Activated naive CD4-positive, alpha-beta T cell treated with anti-CD3 and anti-CD28 coated beads, Interleukin-2, amount 50 U/mL, for 24 hours (primary cell): ENCODE data around the gene BEND3.
A peak's percentile ranks its signal among the peaks of the same experiment; 100 is the strongest.
"Not testable (repeated sequence)": the region's sequence is repeated elsewhere in the genome, so short reads cannot be mapped to it uniquely, and the experiment has no call there.

Experiments
- H3K27ac Mint-ChIP-seq: one replicate; pipeline ENCODE4 v1.8.0; 2021; ENCODE audit warnings: mild to moderate bottlenecking, mixed read lengths
- H3K27me3 Mint-ChIP-seq: one replicate; pipeline ENCODE4 v1.8.0; 2021; ENCODE audit warnings: mixed read lengths
- H3K36me3 Mint-ChIP-seq: one replicate; pipeline ENCODE4 v1.8.0; 2021; ENCODE audit warnings: mixed read lengths
- H3K4me1 Mint-ChIP-seq: one replicate; pipeline ENCODE4 v1.8.0; 2021; ENCODE audit warnings: mixed read lengths
- H3K4me3 Mint-ChIP-seq: one replicate; pipeline ENCODE4 v1.8.0; 2021; ENCODE audit warnings: mild to moderate bottlenecking, mixed read lengths
- H3K9me3 Mint-ChIP-seq: one replicate; pipeline ENCODE4 v1.8.0; 2021; ENCODE audit warnings: mixed read lengths

Gene BEND3

DNA sequence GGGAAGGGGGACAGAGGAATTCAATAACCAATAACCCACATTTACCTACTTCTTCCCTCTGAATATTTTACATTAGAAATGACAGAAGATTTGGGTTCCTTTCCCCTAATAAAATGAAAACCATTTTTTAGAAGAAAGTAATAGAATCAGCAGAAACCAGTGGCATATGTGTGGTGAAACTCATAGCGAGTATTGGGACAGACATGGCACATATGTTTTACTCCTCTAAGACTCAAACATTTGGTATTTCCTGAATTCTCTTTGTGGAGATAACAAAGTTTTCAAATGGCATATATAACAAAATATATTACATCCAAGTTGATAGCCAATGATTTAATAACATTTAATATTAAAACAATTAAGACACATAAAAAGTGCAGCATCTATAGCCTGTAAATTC, 12.9 kb upstream of the BEND3 start:
- no peak overlapping the region for H3K4me3 Mint-ChIP-seq
- H3K27me3 Mint-ChIP-seq = no peaks in the 10 kb centered on the region
- no peak overlapping the region for H3K27ac Mint-ChIP-seq
- H3K36me3 Mint-ChIP-seq = no peaks in the 10 kb centered on the region
- H3K9me3 Mint-ChIP-seq = no peaks in the 10 kb centered on the region
- no peaks in the 10 kb centered on the region for H3K4me1 Mint-ChIP-seq

DNA sequence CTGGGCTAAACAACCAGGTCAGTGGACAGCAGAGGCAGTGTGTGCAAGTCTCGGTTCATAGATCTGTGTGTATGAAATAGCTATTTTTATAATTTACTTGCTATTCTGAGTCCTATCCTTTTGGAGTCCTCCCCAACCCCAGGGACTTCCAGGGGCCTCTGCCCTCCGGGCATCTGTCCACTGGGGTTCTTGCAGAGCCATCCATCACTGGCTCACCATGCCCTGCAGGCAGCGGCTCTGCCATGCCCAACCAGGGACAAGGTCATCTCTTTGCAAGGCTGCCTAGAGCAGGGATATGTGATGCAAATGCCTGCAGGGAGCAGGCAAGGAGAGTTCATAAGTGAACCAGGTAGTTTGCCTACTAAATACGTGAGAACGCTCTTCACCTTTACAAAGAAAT, 10.5 kb upstream of the BEND3 start:
- Mint-ChIP-seq H3K27me3 (no peaks in the 10 kb centered on the region), H3K36me3 (no peaks in the 10 kb centered on the region), H3K4me3 (no peak overlapping the region), H3K4me1 (no peaks in the 10 kb centered on the region), H3K27ac (no peak overlapping the region), H3K9me3 (no peaks in the 10 kb centered on the region)

DNA sequence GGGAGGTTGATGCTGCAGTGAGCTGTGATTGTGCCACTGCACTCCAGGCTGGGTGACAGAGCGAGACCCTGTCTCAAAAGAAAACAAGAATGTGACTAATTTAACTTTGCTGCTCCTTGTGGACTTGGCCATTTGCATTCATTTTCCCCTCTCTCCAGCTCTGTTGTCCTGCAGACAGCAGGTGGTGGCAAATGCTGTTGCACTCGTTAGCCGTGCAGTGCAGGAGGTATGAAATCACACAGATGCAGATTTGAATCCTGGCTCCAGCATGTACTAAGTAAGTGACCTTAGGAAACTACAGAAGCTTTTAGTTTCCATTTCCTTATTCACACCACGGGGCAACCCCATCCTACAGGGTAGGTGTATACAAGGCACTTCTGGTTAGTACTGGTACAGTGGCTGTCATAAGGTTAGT, 9.6 kb upstream of the BEND3 start:
- Mint-ChIP-seq H3K4me3 (no peak overlapping the region), H3K9me3 (no peaks in the 10 kb centered on the region), H3K27me3 (no peaks in the 10 kb centered on the region), H3K36me3 (no peaks in the 10 kb centered on the region), H3K4me1 (no peaks in the 10 kb centered on the region), H3K27ac (no peak overlapping the region)

DNA sequence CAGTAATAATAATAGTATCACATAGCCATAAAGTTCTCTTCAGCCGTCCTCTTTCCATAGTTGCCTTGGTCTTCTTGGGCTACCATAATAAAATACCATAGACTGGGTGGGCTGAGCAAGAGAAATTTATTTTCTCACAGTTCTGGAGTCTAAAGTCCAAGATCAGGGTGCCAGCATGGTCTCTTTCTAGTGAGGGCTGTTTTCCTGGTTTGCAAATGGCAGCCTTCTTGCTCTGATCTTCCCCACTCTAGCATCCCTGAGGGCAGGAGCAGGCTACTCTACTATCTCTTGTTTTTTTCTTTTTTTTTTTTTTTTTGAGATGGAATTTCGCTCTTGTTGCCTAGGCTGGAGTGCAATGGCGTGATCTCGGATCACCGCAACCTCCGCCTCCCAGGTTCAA, 8.2 kb upstream of the BEND3 start:
- Mint-ChIP-seq H3K27me3 (no peaks in the 10 kb centered on the region), H3K4me3 (no peak overlapping the region), H3K36me3 (no peaks in the 10 kb centered on the region), H3K27ac (no peak overlapping the region), H3K4me1 (no peaks in the 10 kb centered on the region), H3K9me3 (no peaks in the 10 kb centered on the region)

DNA sequence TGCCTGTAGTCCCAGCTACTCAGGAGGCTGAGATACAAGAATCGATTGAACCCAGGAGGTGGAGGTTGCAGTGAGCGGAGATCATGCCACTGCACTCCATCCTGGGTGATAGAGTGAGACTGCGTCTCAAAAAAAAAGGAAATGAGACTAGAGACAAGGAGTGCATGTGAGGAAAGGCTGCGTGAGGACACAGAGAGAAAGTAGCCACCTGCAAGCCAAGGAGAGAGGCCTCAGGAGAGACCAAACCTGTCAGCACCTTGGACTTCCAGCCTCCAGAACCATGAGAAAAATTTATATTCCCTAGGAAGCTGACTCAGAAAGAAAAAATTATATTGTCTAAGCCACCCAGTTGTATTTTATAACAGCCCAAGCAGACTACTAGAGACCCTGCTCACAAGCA, 7.4 kb upstream of the BEND3 start:
- Mint-ChIP-seq H3K9me3 (no peaks in the 10 kb centered on the region), H3K4me1 (no peaks in the 10 kb centered on the region), H3K27me3 (no peaks in the 10 kb centered on the region), H3K36me3 (no peaks in the 10 kb centered on the region), H3K4me3 (no peak overlapping the region), H3K27ac (no peak overlapping the region)

DNA sequence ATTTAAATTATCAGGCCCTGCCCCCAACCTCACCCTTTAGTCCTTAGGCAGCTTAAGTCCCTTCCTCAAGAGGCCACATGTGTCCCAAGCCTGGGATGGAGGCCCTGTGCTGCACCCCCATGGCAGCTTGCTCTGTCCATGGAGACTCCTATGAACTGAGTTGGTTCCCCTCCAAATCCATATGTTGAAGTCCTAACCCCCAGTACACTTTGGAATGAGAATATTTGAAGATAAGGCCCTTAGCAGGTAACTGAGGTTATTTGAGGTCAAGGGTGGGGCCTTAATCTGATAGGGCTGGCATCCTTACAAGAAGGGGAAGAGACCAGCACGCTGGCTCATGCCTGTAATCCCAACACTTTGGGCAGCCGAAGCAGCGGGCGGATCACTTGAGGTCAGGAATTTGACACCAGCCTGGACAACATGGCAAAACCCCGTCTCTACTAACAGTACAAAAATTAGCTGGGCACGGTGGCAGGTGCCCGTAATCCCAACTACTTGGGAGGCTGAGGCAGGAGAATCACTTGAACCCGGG, 6.7 kb upstream of the BEND3 start:
- no peaks in the 10 kb centered on the region for H3K9me3 Mint-ChIP-seq
- no peak overlapping the region for H3K27ac Mint-ChIP-seq
- H3K4me3 Mint-ChIP-seq = no peak overlapping the region
- H3K36me3 Mint-ChIP-seq = no peaks in the 10 kb centered on the region
- peaks cover 1% of the 10 kb centered on the region for H3K4me1 Mint-ChIP-seq
- peaks cover under 1% of the 10 kb centered on the region for H3K27me3 Mint-ChIP-seq

DNA sequence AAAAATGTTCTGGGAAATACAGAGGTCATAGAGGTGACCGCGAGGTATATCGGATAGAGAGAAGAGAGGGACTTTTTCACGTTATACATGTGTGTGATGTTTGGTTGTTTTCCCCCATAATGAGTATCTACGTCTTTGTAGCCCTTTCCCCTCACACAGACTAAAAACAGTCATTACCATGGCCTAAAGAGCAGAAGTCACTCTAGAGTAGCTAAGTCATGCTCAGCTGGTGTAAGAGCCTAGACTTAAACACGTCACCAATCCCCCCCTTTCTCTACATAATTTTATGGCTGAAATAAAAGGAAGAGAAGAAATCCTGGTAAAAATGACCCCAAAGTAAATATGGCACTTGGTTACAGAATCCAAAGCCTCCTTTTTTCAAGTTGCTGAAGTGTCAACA, 6.0 kb upstream of the BEND3 start:
- Mint-ChIP-seq H3K36me3 (no peaks in the 10 kb centered on the region), H3K27me3 (peaks cover 4% of the 10 kb centered on the region), H3K9me3 (no peaks in the 10 kb centered on the region)

DNA sequence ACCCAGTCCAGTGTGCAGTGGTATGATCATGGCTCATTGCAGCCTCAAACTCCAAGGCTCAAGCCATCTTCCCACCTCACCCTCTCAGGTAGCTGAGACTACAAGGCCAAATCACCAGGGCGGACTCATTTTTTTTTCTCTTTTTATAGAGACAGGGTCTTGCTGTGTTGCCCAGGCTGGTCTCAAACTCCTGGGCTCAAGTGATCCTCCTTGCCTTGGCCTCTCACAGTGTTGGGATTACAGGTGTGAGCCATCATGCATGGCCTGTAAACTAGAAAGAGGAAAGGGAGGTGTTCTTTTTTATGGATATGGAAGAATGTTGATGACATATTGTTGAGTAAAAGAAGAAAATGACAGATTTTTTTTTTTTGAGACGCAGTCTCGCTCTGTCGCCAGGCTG, 5.1 kb upstream of the BEND3 start:
- H3K9me3 Mint-ChIP-seq = no peaks in the 10 kb centered on the region
- no peaks in the 10 kb centered on the region for H3K36me3 Mint-ChIP-seq
- H3K4me3 Mint-ChIP-seq = no peak overlapping the region
- peaks cover 6% of the 10 kb centered on the region for H3K27me3 Mint-ChIP-seq
- H3K27ac Mint-ChIP-seq = no peak overlapping the region
- H3K4me1 Mint-ChIP-seq = peaks cover 12% of the 10 kb centered on the region

More for the DNA sequence above, 6.0 kb upstream of the BEND3 start:
- Mint-ChIP-seq H3K27ac (no peak overlapping the region), H3K4me3 (no peak overlapping the region), H3K4me1 (peaks cover 9% of the 10 kb centered on the region)

DNA sequence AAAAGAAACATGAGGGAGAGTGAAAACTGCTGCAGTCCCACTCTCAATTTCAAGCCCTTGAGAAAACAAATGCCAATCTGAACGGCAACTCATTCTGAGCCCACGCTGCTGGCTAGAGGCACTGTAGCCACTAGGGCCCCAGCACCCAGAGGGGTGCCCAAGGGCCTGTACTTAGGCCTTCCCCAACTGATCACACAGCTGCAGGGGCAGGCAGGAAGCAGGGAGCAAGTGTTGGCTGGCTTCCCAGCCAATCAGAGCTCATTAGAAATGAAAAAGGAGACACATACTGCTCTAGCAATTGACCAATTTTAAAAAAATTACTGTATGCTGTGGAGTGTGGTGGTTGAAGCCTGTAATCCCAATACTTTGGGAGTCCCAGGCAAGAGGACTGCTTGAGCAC, 3.7 kb upstream of the BEND3 start:
- H3K36me3 Mint-ChIP-seq = no peaks in the 10 kb centered on the region
- no peaks in the 10 kb centered on the region for H3K9me3 Mint-ChIP-seq
- H3K4me3 Mint-ChIP-seq = no peak overlapping the region
- peaks cover 6% of the 10 kb centered on the region for H3K27me3 Mint-ChIP-seq
- H3K27ac Mint-ChIP-seq = no peak overlapping the region
- H3K4me1 Mint-ChIP-seq = peaks cover 13% of the 10 kb centered on the region

DNA sequence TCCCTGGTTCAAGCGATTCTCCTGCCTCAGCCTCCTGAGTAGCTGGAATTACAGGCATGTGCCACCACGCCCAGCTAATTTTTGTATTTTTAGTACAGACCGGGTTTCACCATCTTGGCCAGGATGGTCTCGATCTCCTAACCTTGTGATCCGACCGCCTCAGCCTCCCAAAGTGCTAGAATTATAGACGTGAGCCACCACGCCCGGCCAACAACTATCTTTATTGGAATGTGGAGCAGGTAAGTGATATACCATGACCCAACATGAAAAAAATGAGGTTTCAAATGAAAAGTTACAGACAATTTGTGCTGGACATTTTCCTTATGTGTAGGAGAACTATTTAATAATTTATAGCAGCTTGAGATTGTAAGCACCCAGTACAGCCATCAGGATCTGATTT, 3.2 kb upstream of the BEND3 start:
- not testable (repeated sequence) for H3K36me3 Mint-ChIP-seq, H3K9me3 Mint-ChIP-seq, H3K27me3 Mint-ChIP-seq, H3K4me3 Mint-ChIP-seq, H3K27ac Mint-ChIP-seq
- peaks cover 17% of the 10 kb centered on the region for H3K4me1 Mint-ChIP-seq

DNA sequence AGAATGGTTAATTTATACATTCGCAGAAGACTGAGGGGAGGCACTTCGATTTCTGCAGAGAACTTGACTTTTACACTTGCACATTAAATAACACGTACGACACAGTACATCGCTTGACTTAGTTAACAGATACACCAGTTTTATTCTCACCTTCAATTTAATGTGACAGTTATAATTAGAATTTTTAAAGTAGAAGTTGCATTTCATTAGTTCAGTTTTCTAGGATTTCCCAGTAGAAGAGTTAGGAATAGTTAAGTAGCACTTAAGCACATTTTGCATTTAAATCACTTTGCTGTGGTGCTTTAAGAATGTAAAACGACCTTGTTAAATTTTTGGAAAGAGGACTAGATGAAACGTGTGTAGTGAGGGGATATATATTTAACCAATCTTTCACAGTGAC, 1.6 kb upstream of the BEND3 start:
- Mint-ChIP-seq H3K9me3 (no peaks in the 10 kb centered on the region), H3K36me3 (no peaks in the 10 kb centered on the region), H3K27me3 (peaks cover 6% of the 10 kb centered on the region), H3K4me3 (peak overlapping the region; percentile 87), H3K27ac (no peak overlapping the region), H3K4me1 (peaks cover 20% of the 10 kb centered on the region)

DNA sequence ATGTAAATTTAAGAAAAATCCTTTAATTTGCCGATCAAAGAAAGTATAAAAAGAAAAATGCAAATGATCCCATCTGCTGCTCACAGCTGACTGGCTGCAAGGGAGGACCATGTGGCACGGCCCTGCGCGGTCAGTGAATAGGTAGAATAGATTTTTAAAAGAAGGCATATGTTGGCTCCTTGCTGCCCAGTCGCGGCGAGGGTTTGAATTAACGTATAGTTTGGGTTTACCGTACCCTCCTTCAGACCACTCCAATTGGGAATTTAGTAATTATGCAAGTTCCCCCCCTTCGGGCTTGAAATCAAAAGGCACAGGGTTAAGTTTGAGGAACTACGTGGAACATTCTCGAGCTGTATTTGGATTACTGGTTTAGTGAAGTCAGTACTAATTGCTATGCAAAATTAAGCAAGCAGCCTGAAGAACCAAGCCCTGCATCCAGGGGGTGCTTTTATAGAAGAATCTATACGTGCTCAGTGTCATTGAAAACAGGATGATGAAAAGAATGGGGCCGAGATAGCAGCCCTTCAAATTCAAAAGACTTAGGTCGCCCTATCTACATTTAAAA, 1.1 kb upstream of the BEND3 start:
- Mint-ChIP-seq H3K27me3 (peaks cover 6% of the 10 kb centered on the region), H3K9me3 (no peaks in the 10 kb centered on the region), H3K27ac (peak overlapping the region; percentile 76), H3K4me3 (peak overlapping the region; percentile 87), H3K36me3 (no peaks in the 10 kb centered on the region), H3K4me1 (peaks cover 20% of the 10 kb centered on the region)

DNA sequence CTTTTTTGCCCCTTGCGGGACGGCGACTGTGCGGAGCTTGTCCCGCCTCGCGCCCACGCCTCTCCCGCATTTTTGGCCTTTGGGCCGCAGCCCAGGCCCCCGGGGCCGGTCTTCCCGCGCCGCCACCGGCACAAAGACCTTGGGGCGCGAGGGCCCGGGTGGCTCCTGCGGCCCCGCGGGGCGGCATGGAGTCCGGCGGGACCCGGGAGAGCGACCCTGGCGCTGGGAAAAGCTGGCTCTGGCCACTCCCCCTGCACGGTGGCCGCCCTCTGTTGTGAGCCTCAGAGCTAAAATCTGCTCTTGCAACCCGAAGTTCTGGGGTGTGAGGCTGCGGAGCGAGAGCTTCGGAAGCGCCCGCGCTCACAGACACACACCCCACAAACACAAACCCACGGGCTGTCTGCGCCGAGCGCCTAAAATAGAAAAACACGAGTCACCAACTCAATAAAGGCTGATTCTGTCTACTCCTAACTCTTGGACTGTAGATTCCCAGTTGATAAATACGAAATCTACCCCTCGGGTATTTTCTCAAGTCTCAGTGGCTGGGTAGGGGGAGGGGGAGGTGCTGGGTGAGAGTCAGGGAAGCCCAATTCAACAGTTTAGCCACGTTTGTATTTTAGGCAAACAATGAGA, 496 bp upstream of the BEND3 start:
- peak overlapping the region; percentile 76 for H3K27ac Mint-ChIP-seq
- no peaks in the 10 kb centered on the region for H3K9me3 Mint-ChIP-seq
- peaks cover 20% of the 10 kb centered on the region for H3K4me1 Mint-ChIP-seq
- peak overlapping the region; percentile 87 for H3K4me3 Mint-ChIP-seq
- H3K27me3 Mint-ChIP-seq = peaks cover 6% of the 10 kb centered on the region
- no peaks in the 10 kb centered on the region for H3K36me3 Mint-ChIP-seq

DNA sequence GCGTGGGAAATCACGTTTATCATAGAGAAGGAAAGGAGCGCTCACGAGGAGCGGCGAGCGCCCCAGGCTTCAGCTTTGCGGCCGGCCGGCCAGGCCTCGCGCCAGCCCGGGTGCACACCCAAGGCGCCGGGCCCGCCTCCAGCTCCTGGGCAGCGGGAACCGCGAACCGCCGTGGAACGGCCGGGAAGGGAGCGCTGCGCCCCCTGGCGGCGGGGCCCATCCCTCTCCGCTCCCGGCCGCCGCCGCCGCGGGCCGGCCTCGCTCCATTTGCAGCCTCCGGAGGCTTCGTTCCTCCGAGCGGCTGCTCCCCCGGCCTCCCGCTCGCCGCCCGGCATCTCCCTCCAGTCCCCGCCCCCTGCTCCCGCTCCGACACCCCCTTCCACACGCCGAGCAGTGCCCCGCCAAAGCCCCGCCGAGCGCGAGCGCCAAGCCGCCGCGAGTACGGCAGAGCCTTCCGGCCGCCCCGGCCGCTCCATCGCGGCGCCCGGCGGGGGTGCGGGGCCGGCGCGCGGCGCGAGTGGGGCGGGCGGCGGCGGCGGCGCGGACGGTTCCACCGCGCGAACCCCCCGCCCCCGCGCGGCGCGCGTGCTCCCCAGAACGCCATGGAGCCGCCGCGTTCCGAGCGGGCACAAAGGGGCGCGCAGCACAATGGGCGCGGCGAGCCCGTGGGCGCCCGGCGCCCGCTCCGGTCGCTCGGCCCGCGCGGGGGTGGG, 946 bp downstream of the BEND3 start:
- H3K4me3 Mint-ChIP-seq = peak overlapping the region; percentile 79
- peaks cover 20% of the 10 kb centered on the region for H3K4me1 Mint-ChIP-seq
- H3K27ac Mint-ChIP-seq = peak overlapping the region; percentile 33
- peaks cover 6% of the 10 kb centered on the region for H3K27me3 Mint-ChIP-seq
- no peaks in the 10 kb centered on the region for H3K9me3 Mint-ChIP-seq
- peaks cover 2% of the 10 kb centered on the region for H3K36me3 Mint-ChIP-seq

DNA sequence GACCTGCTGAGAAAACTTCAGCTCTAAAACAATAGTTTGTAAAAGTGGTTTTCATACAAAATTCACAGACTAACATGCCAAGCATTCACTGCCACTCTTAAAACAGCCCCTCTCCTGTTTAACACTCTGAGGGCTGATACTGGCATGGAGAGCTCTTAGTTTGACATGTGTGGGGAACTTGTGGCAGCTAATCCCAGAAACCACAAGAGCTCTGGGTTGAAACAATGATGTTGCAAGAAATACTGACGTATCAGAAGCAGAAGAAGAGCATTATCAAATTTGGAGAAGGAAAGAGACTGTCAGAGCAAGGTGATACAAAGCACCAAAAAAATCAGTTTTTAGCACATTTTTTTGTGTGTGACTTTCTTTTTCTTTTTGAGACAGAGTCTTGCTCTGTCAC, 5.1 kb downstream of the BEND3 start:
- Mint-ChIP-seq H3K9me3 (no peaks in the 10 kb centered on the region), H3K27me3 (no peaks in the 10 kb centered on the region), H3K36me3 (peaks cover 2% of the 10 kb centered on the region), H3K4me3 (no peak overlapping the region), H3K27ac (no peak overlapping the region), H3K4me1 (peaks cover 8% of the 10 kb centered on the region)

DNA sequence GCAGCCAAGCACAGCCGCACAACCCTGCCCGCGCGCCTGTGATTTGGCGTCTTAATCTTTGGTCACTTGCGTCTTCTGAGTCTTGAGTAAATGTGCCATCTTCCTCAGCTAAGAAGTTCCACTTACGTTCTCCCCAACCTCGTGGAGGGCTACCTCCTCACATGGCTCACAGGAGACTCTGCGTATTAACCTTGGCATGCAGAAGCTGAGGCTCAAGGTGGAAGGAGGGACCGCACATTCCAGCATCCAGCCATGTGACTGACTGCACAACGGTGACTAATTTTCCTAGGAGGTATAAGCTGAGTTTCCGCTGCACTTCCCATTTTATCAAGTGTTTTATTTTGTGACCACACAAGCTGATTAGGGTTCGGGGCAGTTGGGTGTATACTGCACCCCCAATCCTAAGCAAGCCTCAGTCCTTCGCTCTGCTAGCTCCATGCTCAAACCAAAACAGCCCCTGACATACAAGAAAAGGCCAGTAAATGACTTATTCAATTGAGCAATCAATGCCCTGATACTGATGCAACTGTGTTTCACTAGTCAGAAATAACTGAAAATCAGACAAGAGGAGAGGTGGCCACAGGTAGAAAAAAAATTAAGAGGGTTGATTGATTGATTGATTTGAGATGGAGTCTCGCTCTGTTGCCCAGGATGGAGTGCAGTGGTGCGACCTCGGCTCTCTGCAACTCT, 7.0 kb downstream of the BEND3 start:
- Mint-ChIP-seq H3K27me3 (no peaks in the 10 kb centered on the region), H3K4me3 (no peak overlapping the region), H3K36me3 (peaks cover 2% of the 10 kb centered on the region), H3K27ac (no peak overlapping the region), H3K4me1 (peaks cover under 1% of the 10 kb centered on the region), H3K9me3 (no peaks in the 10 kb centered on the region)
